ENCODE data around the gene RNF5. TPM values are rescaled to one million over a fixed set of nuclear protein-coding genes. Genes with fewer than 3 reads are reported as not detected.

Gene RNF5
- total and polyA plus RNA-seq, 10 of the 15 experiments (the other 5 are each of a cell fraction or from before 2014, with no cell fraction given), result 31.4 to 114 (median 62.8) TPM

GRCh38 chr6:32202186-32202585 is 24.0 kb downstream of the RNF5 start:
- Histone ChIP-seq H3K27me3 (replicated peaks in 1 of 2; ENCODE audit: control insufficient read depth in 2 of 2, insufficient read depth in 2 of 2, low read length in 1 of 2) (no peaks in the 10 kb centered on the region), H3K9ac (ENCODE audit: control insufficient read depth, insufficient read depth, low read length) (no peak overlapping the region), H4K20me1 (ENCODE audit: control insufficient read depth, insufficient read depth) (no peaks in the 10 kb centered on the region), H3K9me3 (replicated peaks; ENCODE audit: control insufficient read depth, insufficient read depth, low read length) (no peaks in the 10 kb centered on the region), H3K4me1 (ENCODE audit: control insufficient read depth, insufficient read depth, low read length) (peaks cover 3% of the 10 kb centered on the region), H3K36me3 (ENCODE audit: control insufficient read depth in 2 of 2, insufficient read depth in 2 of 2, low read length in 1 of 2) (no peaks in the 10 kb centered on the region), H3K79me2 (ENCODE audit: control insufficient read depth, insufficient read depth, low read length) (no peaks in the 10 kb centered on the region), H2AFZ (ENCODE audit: control insufficient read depth, low read depth, low read length) (no peak overlapping the region), H3K27ac (ENCODE audit: control insufficient read depth, insufficient read depth) (no peak overlapping the region), H3K4me3 (no peak overlapping the region), H3K4me2 (ENCODE audit: control insufficient read depth, insufficient read depth) (no peak overlapping the region)
- 57% methylated on average over 9 of the region's 9 CpGs for WGBS (ENCODE audit: insufficient coverage, insufficient replicate concordance, low lambda C conversion rate, missing lambda C conversion rate)
- SMC1A ChIA-PET (ENCODE audit: uncharacterized antibody, unreplicated experiment), result no interaction called here
- CTCF ChIA-PET, result interaction anchor here (0.6 kb wide), 1 partner anchor 83 kb away, joined by 3 read pairs; no protein-coding TSS in a partner anchor
- RAD21 ChIA-PET (ENCODE audit: unreplicated experiment), result no interaction called here
- POLR2A ChIA-PET, result no interaction called here
- intact Hi-C loops (cut with micrococcal nuclease; ENCODE audit: unreplicated experiment), result no loop called here
- FAIRE-seq, result no peak
- DNase-seq (ENCODE audit: low read depth, low spot score), result no peak
- BruUV-seq (replicated peaks), result no TSS peak
- in situ Hi-C loops (cut with MboI), result no loop called here
- ATAC-seq, result no peak
- TF ChIP-seq NR2F1 (conservative IDR thresholded peaks at IDR 0.05) (no peak), RBBP5 (conservative IDR thresholded peaks at IDR 0.05) (no peak), SMARCA5 (IDR thresholded peaks at IDR 0.05) (no peak), POLR2AphosphoS2 (IDR thresholded peaks at IDR 0.05; ENCODE audit: low read depth, low read length) (no peak), SIN3A (IDR thresholded peaks at IDR 0.05; ENCODE audit: low read depth, low read length) (no peak), HDAC6 (IDR thresholded peaks at IDR 0.05; ENCODE audit: unreplicated experiment) (no peak), CBX5 (IDR thresholded peaks at IDR 0.05; ENCODE audit: low read depth) (no peak), SREBF2 (IDR thresholded peaks at IDR 0.05; ENCODE audit: low read length) (no peak), ZBTB11 (CRISPR knock-in tag; IDR thresholded peaks at IDR 0.05) (no peak), ATF2 (IDR thresholded peaks at IDR 0.05; ENCODE audit: low read length) (no peak), USF2 (IDR thresholded peaks at IDR 0.05; ENCODE audit: borderline replicate concordance, low read depth, low read length) (no peak), CREM (IDR thresholded peaks at IDR 0.05; ENCODE audit: low read depth) (no peak), RAD51 (IDR thresholded peaks at IDR 0.05) (no peak), TCF7 (IDR thresholded peaks at IDR 0.05; ENCODE audit: borderline replicate concordance) (no peak), TCF3 (IDR thresholded peaks at IDR 0.05; ENCODE audit: borderline replicate concordance, insufficient read depth, low read depth, low read length) (no peak), FOS (IDR thresholded peaks at IDR 0.05; ENCODE audit: borderline replicate concordance, extremely low read depth, insufficient read length) (no peak), BRCA1 (IDR thresholded peaks at IDR 0.05; ENCODE audit: low read depth, low read length) (no peak), KLF5 (IDR thresholded peaks at IDR 0.05; ENCODE audit: partially characterized antibody) (no peak), GABPA (IDR thresholded peaks at IDR 0.05; ENCODE audit: low read depth) (no peak), PAX5 (IDR thresholded peaks at IDR 0.05; ENCODE audit: borderline replicate concordance, low read depth, low read length) (no peak)

Measured in GM12878 (cell line).